Right lobe of liver (tissue), 4 donors: ENCODE measurements around the gene TBCD.

Source experiments
- CTCF ChIP-seq, 4 donors: fragments of 200-600 bp in 3 of 4; fragments of 450-650 bp in 1 of 4; IDR thresholded peaks; one replicate each; pipeline versions ENCODE4 v1.5.1 to v1.8.0; 2016 to 2022; ENCODE audit warnings: antibody characterized with exemption in 4 of 4, mild to moderate bottlenecking in 2 of 4
- POLR2A ChIP-seq: fragments of 450-650 bp; IDR thresholded peaks from one replicate; pipeline ENCODE4 v1.6.1; 2017; ENCODE audit warnings: antibody characterized with exemption, mild to moderate bottlenecking
- donor health status: DM: no; HTN: no; CAD: no.
- donor health status: DM: no; HTN: no; CAD: no.
- donor health status: DM: no; HTN: yes; CAD: no.

GRCh38 chr17:82892899-82893565 is 141.2 kb downstream of the TBCD start:
- TF ChIP-seq CTCF (IDR thresholded peaks at IDR 0.05) (no peak), POLR2A (no peak)
